HG03060 (cell line): ENCODE data around the gene PLA2R1.

Source experiments
- ATAC-seq: cut with Tn5 transposase; IDR thresholded peaks from one replicate; pipeline ENCODE4 v1.9.1; 2021; ENCODE audit warnings: low read depth, moderate number of reproducible peaks; ENCODE audit not compliant: unreplicated experiment

The PLA2R1 gene

DNA sequence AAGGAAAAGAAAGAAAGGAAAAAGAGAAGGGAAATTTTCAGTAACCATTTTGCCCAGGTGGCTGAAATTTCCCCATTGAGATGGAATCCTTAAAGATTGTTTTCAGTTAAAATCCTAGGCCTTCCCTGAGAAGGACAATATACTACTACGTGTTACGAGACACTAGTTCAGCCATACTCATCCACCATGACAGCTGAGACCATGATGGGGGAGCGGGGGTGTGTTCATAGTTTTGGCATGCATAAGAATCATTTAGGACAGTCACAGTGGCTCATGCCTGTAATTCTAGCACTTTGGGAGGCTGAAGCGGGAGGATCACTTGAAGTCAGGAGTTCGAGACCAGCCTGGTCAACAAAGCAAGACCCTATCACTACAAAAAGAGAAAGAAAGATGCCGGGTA is 28.0 kb downstream of the PLA2R1 start:
- ATAC-seq = no peak

DNA sequence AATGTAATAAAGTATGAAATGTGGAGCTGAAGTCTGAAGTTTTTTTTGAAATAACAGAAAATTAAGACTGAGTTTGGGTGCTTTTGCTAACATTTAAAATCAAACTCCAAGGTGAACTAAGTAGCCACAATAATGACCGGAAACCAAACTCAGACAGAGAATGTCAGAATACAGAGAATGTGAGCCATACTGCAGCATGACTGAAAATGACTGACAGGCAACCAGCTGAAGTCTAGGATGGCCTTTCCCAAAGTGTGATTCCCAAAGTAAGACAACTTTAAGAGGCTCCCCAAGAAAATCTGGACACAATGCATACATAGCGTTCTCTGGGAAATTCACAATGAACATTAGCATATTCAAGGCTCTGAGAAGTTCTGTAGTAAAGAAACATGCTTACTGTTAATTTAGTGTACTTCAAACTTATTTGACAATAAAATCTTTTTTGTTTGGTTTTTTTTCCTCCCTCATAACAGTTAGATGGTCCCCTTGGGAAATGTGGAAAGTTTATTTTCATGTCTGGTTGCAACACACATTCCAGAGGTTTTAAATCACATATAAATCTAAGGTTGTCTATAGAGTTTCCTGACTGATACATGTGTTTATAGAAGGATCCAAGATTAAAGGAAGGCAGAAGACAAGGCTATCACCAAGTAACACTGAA is 28.6 kb downstream of the PLA2R1 start:
- no peak for ATAC-seq

DNA sequence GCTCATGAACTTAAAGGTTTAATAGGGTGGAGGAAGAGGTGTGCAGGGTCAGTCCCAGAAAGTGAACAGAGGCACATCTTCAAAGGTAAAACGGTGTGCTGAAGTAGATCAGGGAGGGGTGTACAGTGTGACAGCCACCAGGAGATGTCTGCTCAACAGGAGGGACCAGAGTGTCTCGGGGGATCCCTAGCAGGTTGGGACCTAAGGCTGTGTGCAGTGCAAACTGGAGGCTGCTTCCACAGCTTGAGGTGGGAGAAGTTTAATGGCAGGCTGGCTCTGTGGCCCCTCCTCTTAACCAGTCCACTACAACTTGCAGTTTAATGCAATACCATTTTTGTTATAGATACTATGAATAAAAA is 33.2 kb downstream of the PLA2R1 start:
- ATAC-seq = no peak

DNA sequence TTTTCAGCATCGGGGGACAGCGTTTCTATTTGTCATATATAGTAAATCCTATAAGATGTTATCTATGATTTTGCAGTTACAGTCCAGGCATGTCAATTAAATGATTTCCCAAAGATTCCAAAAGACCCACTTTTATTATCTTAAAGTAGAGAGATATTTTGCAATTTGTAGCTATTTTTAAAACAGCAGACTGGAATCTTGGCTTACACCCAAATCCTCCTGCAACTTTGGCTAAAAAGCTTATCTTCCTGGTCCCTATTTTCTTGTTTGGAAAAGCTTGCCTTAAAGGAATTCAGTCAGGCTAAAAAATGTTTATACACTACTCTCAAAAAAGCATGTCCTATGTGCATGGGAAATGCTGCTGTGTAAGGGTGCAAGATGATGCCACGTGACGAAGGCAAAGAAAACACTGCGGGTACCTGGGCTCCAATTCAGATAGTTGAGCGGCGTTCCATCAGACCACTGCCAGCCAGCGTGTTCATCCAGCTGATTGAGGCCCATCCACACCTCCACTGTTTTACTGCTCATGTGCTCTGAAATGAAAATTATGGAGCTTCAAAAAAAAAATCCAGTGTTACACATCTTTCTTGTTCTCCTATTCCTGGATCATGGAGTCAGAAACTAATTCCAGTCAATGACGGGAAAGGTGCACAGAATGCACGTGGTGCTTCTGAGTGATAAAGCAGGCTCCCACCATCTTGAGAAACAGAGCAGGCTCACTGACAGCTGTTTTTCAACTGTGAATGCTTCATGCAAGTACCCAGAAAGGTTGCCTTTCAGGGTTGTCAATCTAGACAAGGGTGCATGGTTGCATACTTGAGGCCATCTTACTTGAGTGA is 33.8 kb downstream of the PLA2R1 start:
- ATAC-seq = no peak

DNA sequence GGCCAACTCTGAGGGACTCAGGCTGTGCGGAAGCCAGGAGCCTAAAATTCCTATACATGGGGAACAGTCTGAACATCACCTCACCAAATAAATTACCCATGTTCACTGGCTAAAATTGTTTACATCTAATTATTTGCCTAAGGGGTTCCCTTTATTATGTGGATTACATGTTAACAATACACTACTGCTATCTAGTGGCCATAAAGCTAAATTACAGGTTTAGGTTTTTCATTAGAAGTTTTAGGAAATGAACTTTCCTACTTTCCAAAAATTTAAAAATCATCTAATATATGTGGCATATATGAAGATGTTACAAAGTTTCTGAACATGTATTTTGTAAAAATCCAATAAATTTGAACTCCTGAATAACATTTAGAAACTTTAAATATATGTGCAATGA is 40.3 kb downstream of the PLA2R1 start:
- no peak for ATAC-seq

DNA sequence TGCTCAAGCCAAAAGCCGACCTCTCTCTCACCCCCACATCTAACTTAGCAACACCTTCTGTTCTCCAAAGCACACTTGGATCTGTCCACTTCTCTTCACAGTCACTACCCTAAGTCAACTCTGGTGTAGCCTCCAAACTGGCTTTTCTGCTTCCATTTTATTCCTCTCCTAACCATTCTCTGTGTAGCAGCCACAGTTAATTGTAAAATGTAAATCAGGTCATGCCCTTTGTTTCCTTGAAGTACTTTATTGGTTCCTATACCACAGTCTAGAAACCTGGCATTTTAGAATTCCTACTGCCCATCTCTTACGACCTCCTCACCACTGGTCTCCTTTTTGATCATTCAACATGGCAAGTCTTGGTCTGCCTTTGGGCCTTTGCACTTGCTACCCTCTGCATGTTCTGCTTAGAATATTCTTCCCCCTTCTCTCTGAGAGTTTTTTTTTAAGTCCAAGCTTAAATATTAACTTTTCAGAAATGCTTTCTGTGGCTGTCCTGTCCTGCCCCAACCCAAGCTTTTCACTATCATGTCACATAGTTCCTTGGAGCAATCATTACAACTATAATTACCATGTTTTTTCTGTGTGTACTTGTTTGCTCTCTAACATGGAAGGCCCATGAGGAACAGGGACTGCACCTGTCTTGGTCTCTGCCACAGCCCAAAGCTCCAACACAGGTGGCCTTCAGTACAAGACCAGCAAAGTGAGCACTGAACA is 42.9 kb downstream of the PLA2R1 start:
- ATAC-seq = no peak

DNA sequence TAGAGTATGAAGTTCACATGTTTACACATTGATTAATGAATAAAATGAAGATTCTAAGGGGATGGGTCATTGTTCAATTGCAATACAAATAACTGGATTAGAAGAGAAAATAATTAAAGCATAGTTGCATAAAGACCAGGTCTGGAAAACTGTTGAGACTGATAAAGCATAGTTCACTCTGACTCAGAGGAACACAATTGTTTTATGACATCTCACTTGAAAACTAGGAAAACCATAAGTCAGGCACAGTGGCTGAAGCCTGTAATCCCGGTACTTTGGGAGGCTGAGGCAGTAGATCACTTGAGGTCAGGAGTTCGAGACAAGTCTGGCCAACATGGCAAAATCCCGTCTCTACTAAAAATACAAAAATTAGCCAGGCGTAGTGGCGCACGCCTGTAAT is 46.7 kb downstream of the PLA2R1 start:
- ATAC-seq = no peak

DNA sequence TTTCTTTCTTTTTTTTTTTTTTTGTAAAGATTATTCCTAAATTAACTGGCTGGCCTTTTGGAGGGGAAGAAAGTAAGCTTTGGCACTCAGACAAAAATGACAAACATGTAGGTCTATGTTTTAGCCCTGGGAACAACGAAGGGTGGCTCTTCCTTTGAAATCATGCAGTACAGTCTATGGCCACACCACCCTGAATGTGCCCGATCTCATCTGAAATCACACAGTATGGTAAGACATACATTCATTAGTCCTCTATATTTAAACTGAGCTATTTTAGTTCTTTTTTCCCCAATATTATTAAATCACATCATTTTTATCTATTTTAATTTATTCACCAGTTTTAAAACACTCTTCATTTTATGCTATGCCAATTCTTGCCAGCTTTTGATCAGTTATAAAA is 48.2 kb downstream of the PLA2R1 start:
- ATAC-seq = no peak

DNA sequence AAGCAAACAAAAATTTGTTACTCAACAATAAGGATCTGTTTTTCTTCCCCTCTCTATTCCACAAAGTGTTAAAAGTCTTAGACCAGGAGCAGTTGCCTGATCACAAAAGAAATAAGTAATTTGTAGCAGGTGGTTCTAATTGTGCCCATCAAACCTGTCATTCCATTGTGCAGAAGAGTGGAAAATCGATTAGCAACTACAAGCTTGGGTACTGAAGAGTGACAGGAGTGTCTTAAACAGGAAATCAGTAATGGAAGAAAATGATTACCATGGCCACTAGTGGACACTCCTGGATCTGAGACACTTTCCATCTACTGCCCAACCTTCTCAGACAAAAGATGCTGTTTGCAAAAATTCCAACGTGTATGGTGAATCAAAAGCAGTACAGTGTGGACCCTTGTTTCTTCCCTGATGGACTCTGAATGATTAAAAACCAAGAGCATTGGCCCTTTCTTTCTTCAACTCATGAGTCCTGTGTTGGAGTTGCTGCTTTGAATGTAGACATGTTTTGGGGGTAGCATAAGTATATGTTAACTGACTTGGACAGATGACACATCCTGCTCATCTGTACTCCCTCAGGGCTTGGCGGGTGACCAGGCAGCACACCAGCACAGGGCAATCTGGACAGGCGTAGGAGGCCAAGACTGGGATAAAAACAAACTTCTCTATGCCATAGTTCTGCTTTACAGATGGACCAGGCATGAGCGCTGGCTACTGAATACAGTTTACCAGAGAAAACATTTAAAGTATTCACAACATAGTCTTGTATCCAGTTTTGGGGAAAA is 51.9 kb downstream of the PLA2R1 start:
- ATAC-seq = no peak

DNA sequence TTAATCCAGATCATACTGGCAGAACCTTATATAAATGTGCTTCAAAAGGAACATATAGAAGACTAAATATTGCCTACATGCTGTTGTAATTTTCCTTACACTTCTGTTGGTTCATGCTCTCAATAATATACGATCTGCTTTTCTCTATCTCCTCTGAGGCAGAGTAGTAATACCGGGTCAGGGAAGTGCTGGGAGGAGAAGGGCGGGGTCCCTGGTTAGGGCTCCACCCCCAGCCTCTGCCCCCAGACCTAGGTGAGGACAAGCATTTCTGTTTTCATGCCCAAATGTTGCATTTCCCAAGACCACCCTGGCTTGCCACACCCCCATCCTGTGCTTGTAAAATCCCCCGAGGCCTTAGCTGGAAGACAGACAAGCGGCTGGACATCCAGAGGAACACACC is 55.3 kb downstream of the PLA2R1 start:
- ATAC-seq = no peak

DNA sequence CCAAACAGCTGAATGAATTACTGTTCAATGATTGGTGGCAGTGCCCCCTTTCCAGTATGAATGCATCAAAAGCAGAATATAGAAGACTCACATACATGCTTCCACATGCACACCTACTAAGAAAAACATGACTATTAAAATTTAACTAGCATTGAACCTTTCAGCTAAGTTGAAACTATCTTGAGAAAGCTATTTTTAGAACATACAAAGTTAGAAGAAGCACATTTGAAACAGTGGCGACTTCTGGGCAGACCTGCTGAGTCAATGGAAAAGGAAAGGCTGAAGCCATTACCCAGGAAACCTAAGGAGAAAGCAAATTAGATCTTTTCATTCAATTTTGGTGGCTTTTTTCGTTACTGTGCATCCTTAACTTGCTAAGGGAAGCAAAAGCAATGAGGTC is 55.9 kb downstream of the PLA2R1 start:
- no peak for ATAC-seq

DNA sequence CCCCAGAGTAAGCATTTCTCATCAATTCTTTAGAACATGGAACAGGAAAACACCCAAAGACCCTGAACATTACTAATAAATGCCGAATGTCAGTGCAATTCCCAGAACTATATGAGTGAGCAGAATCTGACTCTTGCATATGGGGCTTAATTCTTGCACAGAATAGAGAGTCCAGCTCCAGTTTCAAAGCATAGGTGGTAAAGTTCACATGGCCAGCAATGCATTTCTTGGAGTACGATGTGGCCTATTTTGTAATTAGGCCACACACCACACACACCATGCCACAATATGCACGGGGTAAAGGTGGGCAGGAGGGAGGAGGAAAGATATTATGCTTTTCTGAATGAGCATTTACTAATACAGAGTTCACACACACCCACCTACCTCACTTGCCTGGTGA is 56.5 kb downstream of the PLA2R1 start:
- no peak for ATAC-seq

DNA sequence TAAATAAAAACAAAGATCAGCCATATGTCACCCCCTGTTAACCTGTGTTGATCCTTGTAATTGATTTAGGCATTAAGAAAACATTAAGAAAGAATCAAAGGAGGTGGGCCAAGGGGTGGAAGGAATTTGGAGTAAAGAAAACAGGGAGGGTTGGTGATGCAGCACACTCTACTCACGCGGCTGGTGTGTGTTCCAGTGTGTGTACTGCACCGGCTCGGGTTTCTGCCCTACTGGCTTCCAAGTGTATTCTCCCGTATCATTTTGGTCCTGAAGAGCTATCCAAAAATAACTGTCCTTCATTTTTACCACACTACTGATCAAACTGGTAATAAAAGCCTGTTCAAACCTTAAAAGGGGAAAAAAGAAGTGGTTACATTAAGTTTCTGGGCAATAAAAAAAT is 56.9 kb downstream of the PLA2R1 start:
- ATAC-seq = no peak

DNA sequence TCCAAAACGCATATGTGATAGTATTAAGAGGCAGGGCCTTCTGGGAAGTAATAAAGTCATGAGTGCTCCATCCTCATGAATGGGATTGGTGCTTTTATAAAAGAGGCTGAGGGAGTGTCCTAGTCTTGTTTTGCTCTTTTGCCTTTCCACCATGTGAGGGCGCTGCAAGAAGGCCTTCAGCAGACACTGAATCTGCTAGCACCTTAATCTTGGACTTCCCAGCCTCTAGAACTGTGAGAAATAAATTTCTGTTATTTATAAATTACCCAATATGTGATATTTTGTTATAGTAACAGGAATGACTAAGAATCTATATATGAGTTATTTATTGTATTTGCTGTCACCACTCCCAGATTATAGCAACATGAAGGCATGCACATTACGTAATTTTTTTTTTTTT is 63.5 kb downstream of the PLA2R1 start:
- no peak for ATAC-seq

DNA sequence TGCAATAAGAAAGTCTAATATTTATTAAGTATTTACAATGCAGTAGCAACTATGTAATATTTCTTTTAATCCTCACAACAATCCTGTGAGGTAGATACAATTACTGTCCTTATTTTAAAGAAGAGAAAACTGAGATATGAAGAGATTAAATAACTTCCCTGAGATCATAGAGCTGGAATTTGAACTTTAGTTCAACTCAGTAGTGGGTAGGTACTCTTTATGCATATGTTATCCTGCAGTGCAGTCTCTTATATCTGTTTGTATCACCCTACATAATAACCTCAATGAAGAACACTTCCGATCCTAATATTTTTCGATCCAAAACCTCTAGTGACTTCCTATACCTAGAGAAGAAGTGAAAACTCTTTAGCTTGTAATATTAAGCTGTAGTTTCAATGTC is 64.2 kb downstream of the PLA2R1 start:
- no peak for ATAC-seq

DNA sequence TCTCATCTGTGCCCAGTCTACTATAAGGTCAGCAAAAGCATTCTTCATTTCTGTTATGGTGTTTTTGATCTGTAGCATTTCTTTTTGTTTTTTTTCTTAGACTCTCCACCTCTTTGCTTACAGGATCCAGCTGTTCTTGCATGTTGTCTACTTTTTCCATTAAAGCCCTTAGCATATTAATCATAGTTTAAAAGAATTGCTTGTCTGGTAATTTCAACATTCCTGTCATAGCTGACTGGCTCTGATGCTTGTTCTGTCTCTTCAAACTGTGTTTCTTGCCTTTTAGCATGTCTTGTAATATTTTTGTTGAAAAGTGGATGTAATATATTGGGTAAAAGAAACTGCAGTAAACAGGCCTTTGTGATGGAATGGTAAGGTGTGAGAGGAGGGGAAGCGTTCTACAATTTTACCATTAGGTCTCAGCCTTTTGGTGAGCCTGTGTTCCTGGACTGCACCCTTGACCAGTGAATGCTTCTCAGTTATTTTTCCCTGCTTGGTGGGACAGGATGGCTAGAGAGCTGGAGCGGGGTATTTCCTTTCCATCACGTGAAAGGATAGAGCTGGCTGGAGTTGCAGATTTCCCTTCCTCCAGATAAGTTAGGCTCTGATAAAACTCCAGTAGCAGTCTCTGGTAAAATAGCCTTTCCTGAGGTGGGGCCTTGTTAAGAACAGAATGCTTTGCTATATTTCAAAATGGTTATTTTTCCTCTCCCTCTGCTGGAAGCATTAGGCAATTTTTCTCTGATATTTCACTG is 65.4 kb downstream of the PLA2R1 start:
- ATAC-seq = no peak

DNA sequence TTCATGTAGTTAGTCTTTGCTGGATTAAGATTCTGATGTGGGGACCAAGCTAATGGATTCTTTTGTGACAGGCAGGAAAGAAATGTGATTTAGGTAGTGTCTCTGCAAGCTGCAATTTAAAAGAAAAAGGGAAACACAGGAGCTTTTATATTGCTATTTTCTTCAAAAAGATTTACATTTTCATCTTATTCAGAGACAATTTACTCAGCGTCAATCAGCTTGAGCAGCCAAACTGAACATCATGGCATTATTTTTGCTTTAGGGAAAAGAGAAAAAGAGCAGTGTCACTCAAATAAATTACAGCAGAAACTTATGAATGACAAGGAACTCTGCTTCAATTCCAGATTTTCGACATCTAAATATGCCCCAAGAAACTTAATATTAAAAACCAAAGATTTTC is 67.4 kb downstream of the PLA2R1 start:
- no peak for ATAC-seq

DNA sequence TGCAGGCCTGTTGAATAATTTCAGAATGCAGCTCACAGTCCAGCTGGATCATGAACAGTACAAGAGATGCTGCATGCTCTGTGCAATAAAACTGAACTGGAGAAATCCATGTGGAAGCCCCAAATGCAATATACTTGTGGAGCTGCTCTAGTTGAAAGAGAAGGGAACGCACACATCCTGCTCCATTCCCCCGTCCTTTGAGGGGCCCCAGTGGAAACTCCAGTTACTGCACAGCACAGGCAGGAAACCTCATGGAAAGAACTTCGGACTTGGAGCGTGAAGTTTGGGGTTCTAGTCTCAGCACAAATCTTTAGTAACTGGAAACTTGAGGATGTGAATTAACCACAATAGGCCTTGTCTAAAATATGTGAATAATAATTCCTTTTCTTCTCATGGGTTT is 73.2 kb downstream of the PLA2R1 start:
- no peak for ATAC-seq

DNA sequence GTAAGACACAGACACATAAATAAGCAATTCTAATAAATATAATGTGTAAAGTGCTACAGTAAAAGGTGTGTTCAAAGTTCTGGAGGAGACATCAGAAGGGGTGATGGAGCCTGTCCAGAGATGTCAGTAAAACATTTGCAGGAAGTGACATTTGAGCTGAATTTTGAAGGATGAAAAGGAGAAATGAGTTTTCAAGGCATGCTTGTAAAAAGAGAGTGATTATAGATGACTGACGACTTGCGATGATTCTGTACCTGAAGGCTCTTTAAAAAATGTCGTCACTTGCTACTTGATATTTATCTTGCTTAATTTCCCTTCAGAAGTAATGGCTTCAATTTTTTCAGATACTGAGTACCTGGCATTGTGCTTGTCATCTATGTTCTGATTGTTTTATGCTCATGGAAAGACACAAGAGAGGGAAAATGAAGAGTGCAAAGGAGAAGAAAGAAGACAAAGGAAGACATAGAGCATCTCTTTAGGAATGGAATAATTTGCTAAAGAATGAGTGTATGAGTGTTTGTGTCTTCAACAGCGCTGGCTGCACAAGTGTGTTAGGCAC is 73.9 kb downstream of the PLA2R1 start:
- ATAC-seq = no peak

DNA sequence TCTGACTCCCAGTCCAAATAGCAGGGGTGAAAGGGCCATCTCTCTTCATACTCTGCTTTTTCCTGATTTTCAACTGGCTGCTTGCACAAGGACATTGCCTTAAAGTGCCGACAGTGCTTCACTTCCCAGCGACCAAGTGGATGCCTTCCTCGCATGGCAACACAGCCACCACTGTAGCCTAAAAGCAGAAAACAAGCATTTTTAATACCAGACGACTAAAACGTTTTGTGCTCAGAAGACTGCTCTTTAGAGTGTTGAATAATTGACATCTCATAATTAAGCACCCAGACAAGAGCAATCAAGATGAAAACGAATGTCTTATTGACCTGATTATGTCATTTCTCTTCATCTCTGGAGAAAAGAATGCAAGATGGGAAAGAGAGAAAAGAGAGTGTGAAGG is 75.2 kb downstream of the PLA2R1 start:
- no peak for ATAC-seq
